Activated CD8-positive, alpha-beta memory T cell treated with anti-CD3 and anti-CD28 coated beads for 24 hours (primary cell): ENCODE data around the gene SKA3.
A peak's percentile ranks its signal among the peaks of the same experiment; 100 is the strongest.
"Not testable (repeated sequence)": the region's sequence is repeated elsewhere in the genome, so short reads cannot be mapped to it uniquely, and the experiment has no call there.

ENCODE experiments used
- DNase-seq: peaks from one replicate; pipeline ENCODE4 v3.0.0-alpha.2; 2020

The SKA3 gene

GRCh38 chr13:21176215-21176981, at the start of gene SKA3, which contains the start of gene MRPL57:
Gene SKA3, minus strand, starts transcription at chr13:21176552. Its CDS starts 75 bp downstream, at chr13:21176477.
Gene MRPL57, plus strand, starts transcription at chr13:21176658. Its CDS starts 259 bp downstream, at chr13:21176917.
- peak; percentile 97 for DNase-seq

- no peak for DNase-seq
Measured at GRCh38 chr13:21225082-21225481, 48.7 kb upstream of the SKA3 start.

GRCh38 chr13:21221268-21221667, 44.9 kb upstream of the SKA3 start:
- no peak for DNase-seq

GRCh38 chr13:21219716-21220115, 43.4 kb upstream of the SKA3 start:
- DNase-seq, result not testable (repeated sequence)

GRCh38 chr13:21219036-21219381, 42.7 kb upstream of the SKA3 start:
- no peak for DNase-seq

GRCh38 chr13:21218351-21219035, 42.1 kb upstream of the SKA3 start:
- DNase-seq, result no peak

- DNase-seq, result no peak
Measured at GRCh38 chr13:21216332-21216731, 40.0 kb upstream of the SKA3 start.

GRCh38 chr13:21215419-21215818, 39.1 kb upstream of the SKA3 start:
- not testable (repeated sequence) for DNase-seq

GRCh38 chr13:21212138-21212775, 35.9 kb upstream of the SKA3 start:
- DNase-seq, result no peak

- DNase-seq, result no peak
Measured at GRCh38 chr13:21208652-21209154, 32.4 kb upstream of the SKA3 start.

- no peak for DNase-seq
Measured at GRCh38 chr13:21202767-21203531, 26.6 kb upstream of the SKA3 start.

GRCh38 chr13:21201456-21202190, 25.3 kb upstream of the SKA3 start:
- not testable (repeated sequence) for DNase-seq

- not testable (repeated sequence) for DNase-seq
Measured at GRCh38 chr13:21198391-21198790, 22.0 kb upstream of the SKA3 start.

GRCh38 chr13:21197606-21198225, 21.4 kb upstream of the SKA3 start:
- not testable (repeated sequence) for DNase-seq

- not testable (repeated sequence) for DNase-seq
Measured at GRCh38 chr13:21194756-21195155, 18.4 kb upstream of the SKA3 start.

GRCh38 chr13:21186410-21186809, 10.1 kb upstream of the SKA3 start:
- DNase-seq, result not testable (repeated sequence)

GRCh38 chr13:21181671-21182070, 5.3 kb upstream of the SKA3 start:
- DNase-seq, result no peak

- no peak for DNase-seq
Measured at GRCh38 chr13:21176982-21177284, 581 bp upstream of the SKA3 start.

- no peak for DNase-seq
Measured at GRCh38 chr13:21175656-21176214, 617 bp downstream of the SKA3 start.

GRCh38 chr13:21173767-21174166, 2.6 kb downstream of the SKA3 start:
- DNase-seq, result not testable (repeated sequence)

- no peak for DNase-seq
Measured at GRCh38 chr13:21171420-21171819, 4.9 kb downstream of the SKA3 start.
